ENCODE results near the gene SCFD2.

DNA sequence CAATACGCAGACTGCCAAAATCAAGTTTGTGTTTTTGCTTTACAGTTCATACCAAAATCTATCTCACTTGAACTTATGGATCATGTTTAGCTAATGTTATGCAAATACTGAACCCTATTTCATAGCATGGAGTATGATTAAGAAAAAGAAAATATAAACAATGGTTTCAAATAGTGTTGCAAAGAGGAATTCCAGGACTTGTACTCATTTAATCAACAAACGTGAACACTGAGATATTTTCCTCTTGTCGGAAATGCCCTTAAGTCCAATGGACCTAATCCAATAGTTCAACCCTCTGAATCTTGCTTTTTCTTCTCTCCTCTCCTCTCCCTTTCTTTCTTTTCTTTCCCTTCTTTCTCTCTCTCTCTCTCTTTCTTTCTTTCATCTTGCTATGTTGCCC lies 473.0 kb downstream of the SCFD2 start:
- TF ChIP-seq POLR2A (IDR thresholded peaks at IDR 0.05) = no peak
- TF ChIP-seq, protein P1, sequence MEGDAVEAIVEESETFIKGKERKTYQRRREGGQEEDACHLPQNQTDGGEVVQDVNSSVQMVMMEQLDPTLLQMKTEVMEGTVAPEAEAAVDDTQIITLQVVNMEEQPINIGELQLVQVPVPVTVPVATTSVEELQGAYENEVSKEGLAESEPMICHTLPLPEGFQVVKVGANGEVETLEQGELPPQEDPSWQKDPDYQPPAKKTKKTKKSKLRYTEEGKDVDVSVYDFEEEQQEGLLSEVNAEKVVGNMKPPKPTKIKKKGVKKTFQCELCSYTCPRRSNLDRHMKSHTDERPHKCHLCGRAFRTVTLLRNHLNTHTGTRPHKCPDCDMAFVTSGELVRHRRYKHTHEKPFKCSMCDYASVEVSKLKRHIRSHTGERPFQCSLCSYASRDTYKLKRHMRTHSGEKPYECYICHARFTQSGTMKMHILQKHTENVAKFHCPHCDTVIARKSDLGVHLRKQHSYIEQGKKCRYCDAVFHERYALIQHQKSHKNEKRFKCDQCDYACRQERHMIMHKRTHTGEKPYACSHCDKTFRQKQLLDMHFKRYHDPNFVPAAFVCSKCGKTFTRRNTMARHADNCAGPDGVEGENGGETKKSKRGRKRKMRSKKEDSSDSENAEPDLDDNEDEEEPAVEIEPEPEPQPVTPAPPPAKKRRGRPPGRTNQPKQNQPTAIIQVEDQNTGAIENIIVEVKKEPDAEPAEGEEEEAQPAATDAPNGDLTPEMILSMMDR (IDR thresholded peaks at IDR 0.05) = no peak

Data from sigmoid colon (tissue), 3 donors.